ENCODE data around the gene CDH13.

CDH13 gene

GRCh38 chr16:82735673-82736091 is 108.9 kb downstream of the CDH13 start:
- H3K79me1 ChIP-seq (ENCODE audit: low read length): no peaks in the 10 kb centered on the region
- no peak overlapping the region for H3K9ac ChIP-seq (ENCODE audit: low read length)
- H3K9me3 ChIP-seq (ENCODE audit: insufficient read depth, low read depth, low read length): no peaks in the 10 kb centered on the region
- no peak overlapping the region for H3K14ac ChIP-seq (ENCODE audit: low read length)
- H2BK5ac ChIP-seq (ENCODE audit: low read depth, low read length, poor library complexity): no peak overlapping the region
- no peak overlapping the region for H3K4me3 ChIP-seq (ENCODE audit: low read depth, low read length)
- no peak overlapping the region for H3K23ac ChIP-seq (ENCODE audit: low read length)
- peaks cover 0 to 6% of the 10 kb centered on the region in 2 experiments for H3K4me1 ChIP-seq (ENCODE audit: control insufficient read depth in 1 of 2, insufficient read depth in 2 of 2, low read length in 2 of 2)
- H2BK120ac ChIP-seq (ENCODE audit: insufficient read depth, low read length, poor library complexity): no peak overlapping the region
- H3K27me3 ChIP-seq (ENCODE audit: insufficient read depth, low read length): no peaks in the 10 kb centered on the region
- no peaks in the 10 kb centered on the region for H3K79me2 ChIP-seq (ENCODE audit: control insufficient read depth, insufficient read depth, low read length, poor library complexity)
- WGBS (ENCODE audit: extremely low coverage, insufficient coverage, insufficient read length): no CpG with 5 or more reads among the region's 5 CpGs
- H4K91ac ChIP-seq (ENCODE audit: low read depth, low read length): no peak overlapping the region
- H3K36me3 ChIP-seq (ENCODE audit: control insufficient read depth in 1 of 2, insufficient read depth in 2 of 2, low read length in 2 of 2): no peaks in the 10 kb centered on the region
- no peak overlapping the region for H2BK12ac ChIP-seq (ENCODE audit: low read length)
- H3K27ac ChIP-seq (ENCODE audit: low read depth, low read length): no peak overlapping the region
- no peak overlapping the region for H4K8ac ChIP-seq (ENCODE audit: low read depth, low read length)
- no peak overlapping the region for H2AFZ ChIP-seq (ENCODE audit: insufficient read depth, low read length, poor library complexity)
- H3K4ac ChIP-seq (ENCODE audit: low read depth, low read length): no peak overlapping the region
- no peak overlapping the region for H2AK5ac ChIP-seq (ENCODE audit: low read length)
- H3K4me2 ChIP-seq (ENCODE audit: low read length): no peak overlapping the region
- no peak for DNase-seq
- H4K12ac ChIP-seq (ENCODE audit: low read depth, low read length): no peak overlapping the region
- H3K18ac ChIP-seq (ENCODE audit: low read length): no peak overlapping the region

GRCh38 chr16:82736224-82736623 is 109.5 kb downstream of the CDH13 start:
- Histone ChIP-seq H3K4ac (ENCODE audit: low read depth, low read length) (no peak overlapping the region), H4K8ac (ENCODE audit: low read depth, low read length) (no peak overlapping the region)
- no CpG with 5 or more reads among the region's 2 CpGs for WGBS (ENCODE audit: extremely low coverage, insufficient coverage, insufficient read length)

GRCh38 chr16:82738699-82739098 is 111.9 kb downstream of the CDH13 start:
- Histone ChIP-seq H4K8ac (ENCODE audit: low read depth, low read length) (no peak overlapping the region), H2AFZ (ENCODE audit: insufficient read depth, low read length, poor library complexity) (no peak overlapping the region), H3K36me3 (ENCODE audit: control insufficient read depth in 1 of 2, insufficient read depth in 2 of 2, low read length in 2 of 2) (no peaks in the 10 kb centered on the region), H3K27ac (ENCODE audit: low read depth, low read length) (no peak overlapping the region), H2BK5ac (ENCODE audit: low read depth, low read length, poor library complexity) (no peak overlapping the region), H3K27me3 (ENCODE audit: insufficient read depth, low read length) (no peaks in the 10 kb centered on the region), H4K12ac (ENCODE audit: low read depth, low read length) (no peak overlapping the region), H3K9ac (ENCODE audit: low read length) (no peak overlapping the region), H2BK120ac (ENCODE audit: insufficient read depth, low read length, poor library complexity) (no peak overlapping the region), H3K18ac (ENCODE audit: low read length) (no peak overlapping the region), H3K4me1 (ENCODE audit: control insufficient read depth in 1 of 2, insufficient read depth in 2 of 2, low read length in 2 of 2) (peaks cover 0 to 6% of the 10 kb centered on the region in 2 experiments), H3K79me2 (ENCODE audit: control insufficient read depth, insufficient read depth, low read length, poor library complexity) (no peaks in the 10 kb centered on the region), H4K91ac (ENCODE audit: low read depth, low read length) (no peak overlapping the region), H2AK5ac (ENCODE audit: low read length) (no peak overlapping the region), H3K79me1 (ENCODE audit: low read length) (no peaks in the 10 kb centered on the region), H3K14ac (ENCODE audit: low read length) (no peak overlapping the region), H2BK12ac (ENCODE audit: low read length) (no peak overlapping the region), H3K4ac (ENCODE audit: low read depth, low read length) (no peak overlapping the region), H3K4me3 (ENCODE audit: low read depth, low read length) (no peak overlapping the region), H3K23ac (ENCODE audit: low read length) (no peak overlapping the region), H3K4me2 (ENCODE audit: low read length) (no peak overlapping the region), H3K9me3 (ENCODE audit: insufficient read depth, low read depth, low read length) (no peaks in the 10 kb centered on the region)
- WGBS (ENCODE audit: extremely low coverage, insufficient coverage, insufficient read length): no CpG with 5 or more reads among the region's 3 CpGs
- no peak for DNase-seq

More at GRCh38 chr16:82736224-82736623, 109.5 kb downstream of the CDH13 start:
- Histone ChIP-seq H3K79me1 (ENCODE audit: low read length) (no peaks in the 10 kb centered on the region), H3K36me3 (ENCODE audit: control insufficient read depth in 1 of 2, insufficient read depth in 2 of 2, low read length in 2 of 2) (no peaks in the 10 kb centered on the region), H3K9ac (ENCODE audit: low read length) (no peak overlapping the region), H4K12ac (ENCODE audit: low read depth, low read length) (no peak overlapping the region), H4K91ac (ENCODE audit: low read depth, low read length) (no peak overlapping the region), H2BK120ac (ENCODE audit: insufficient read depth, low read length, poor library complexity) (no peak overlapping the region), H2AK5ac (ENCODE audit: low read length) (no peak overlapping the region), H3K14ac (ENCODE audit: low read length) (no peak overlapping the region), H3K27ac (ENCODE audit: low read depth, low read length) (no peak overlapping the region), H2BK5ac (ENCODE audit: low read depth, low read length, poor library complexity) (no peak overlapping the region), H3K4me3 (ENCODE audit: low read depth, low read length) (no peak overlapping the region), H3K18ac (ENCODE audit: low read length) (no peak overlapping the region), H2BK12ac (ENCODE audit: low read length) (no peak overlapping the region), H2AFZ (ENCODE audit: insufficient read depth, low read length, poor library complexity) (no peak overlapping the region), H3K23ac (ENCODE audit: low read length) (no peak overlapping the region), H3K27me3 (ENCODE audit: insufficient read depth, low read length) (no peaks in the 10 kb centered on the region), H3K4me2 (ENCODE audit: low read length) (no peak overlapping the region), H3K9me3 (ENCODE audit: insufficient read depth, low read depth, low read length) (no peaks in the 10 kb centered on the region), H3K4me1 (ENCODE audit: control insufficient read depth in 1 of 2, insufficient read depth in 2 of 2, low read length in 2 of 2) (peaks cover 0 to 6% of the 10 kb centered on the region in 2 experiments), H3K79me2 (ENCODE audit: control insufficient read depth, insufficient read depth, low read length, poor library complexity) (no peaks in the 10 kb centered on the region)
- no peak for DNase-seq

GRCh38 chr16:82741073-82741615 is 114.4 kb downstream of the CDH13 start:
- Histone ChIP-seq H3K27me3 (ENCODE audit: insufficient read depth, low read length) (no peaks in the 10 kb centered on the region), H3K36me3 (ENCODE audit: control insufficient read depth in 1 of 2, insufficient read depth in 2 of 2, low read length in 2 of 2) (no peaks in the 10 kb centered on the region), H3K9me3 (ENCODE audit: insufficient read depth, low read depth, low read length) (no peaks in the 10 kb centered on the region), H4K91ac (ENCODE audit: low read depth, low read length) (no peak overlapping the region), H3K79me1 (ENCODE audit: low read length) (no peaks in the 10 kb centered on the region), H3K14ac (ENCODE audit: low read length) (no peak overlapping the region), H3K4me2 (ENCODE audit: low read length) (no peak overlapping the region), H3K27ac (ENCODE audit: low read depth, low read length) (no peak overlapping the region), H2AFZ (ENCODE audit: insufficient read depth, low read length, poor library complexity) (no peak overlapping the region), H2BK12ac (ENCODE audit: low read length) (no peak overlapping the region), H2BK5ac (ENCODE audit: low read depth, low read length, poor library complexity) (no peak overlapping the region), H3K4me1 (ENCODE audit: control insufficient read depth in 1 of 2, insufficient read depth in 2 of 2, low read length in 2 of 2) (peaks cover 0 to 2% of the 10 kb centered on the region in 2 experiments), H3K79me2 (ENCODE audit: control insufficient read depth, insufficient read depth, low read length, poor library complexity) (no peaks in the 10 kb centered on the region), H2BK120ac (ENCODE audit: insufficient read depth, low read length, poor library complexity) (no peak overlapping the region), H3K4ac (ENCODE audit: low read depth, low read length) (no peak overlapping the region), H2AK5ac (ENCODE audit: low read length) (no peak overlapping the region), H3K9ac (ENCODE audit: low read length) (no peak overlapping the region), H3K18ac (ENCODE audit: low read length) (no peak overlapping the region), H3K23ac (ENCODE audit: low read length) (no peak overlapping the region), H4K8ac (ENCODE audit: low read depth, low read length) (no peak overlapping the region), H3K4me3 (ENCODE audit: low read depth, low read length) (no peak overlapping the region), H4K12ac (ENCODE audit: low read depth, low read length) (no peak overlapping the region)
- no peak for DNase-seq
- WGBS (ENCODE audit: extremely low coverage, insufficient coverage, insufficient read length): no CpG with 5 or more reads among the region's 5 CpGs

Data from trophoblast cell (in vitro differentiated cells and primary cell).